ENCODE results near the gene TRPV4.

The TRPV4 gene

DNA sequence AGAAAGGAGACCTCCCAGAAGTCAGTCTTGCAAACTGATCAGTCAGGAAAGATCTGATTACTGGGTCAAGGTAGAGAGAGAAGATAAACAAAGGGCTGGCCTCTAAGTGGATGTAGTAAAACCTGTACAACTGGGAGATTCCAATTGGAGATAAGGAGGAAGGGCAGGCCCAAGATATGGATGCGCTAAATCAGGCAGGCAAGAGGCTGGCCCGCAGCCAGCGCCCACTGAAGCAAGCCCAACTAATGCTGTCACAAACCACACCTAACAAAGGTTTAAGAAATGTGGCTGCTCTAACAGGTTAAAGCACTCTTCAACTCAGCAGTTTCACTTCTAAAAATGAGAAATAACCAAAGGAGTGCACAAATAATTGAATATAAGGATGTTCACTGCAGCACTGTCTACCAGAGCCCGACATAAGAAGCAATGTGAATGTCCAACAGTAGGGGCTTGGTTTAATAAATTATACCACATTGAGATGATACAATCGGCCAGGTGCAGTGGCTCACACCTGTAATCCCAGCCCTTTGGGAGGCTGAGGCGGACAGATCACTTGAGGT lies 42.5 kb upstream of the TRPV4 start:
- Histone ChIP-seq H3K27me3 (ENCODE audit: insufficient read depth, low read length, poor library complexity) (no peaks in the 10 kb centered on the region), H3K9me3 (ENCODE audit: insufficient read depth, low read length, severe bottlenecking) (no peaks in the 10 kb centered on the region), H3K36me3 (ENCODE audit: insufficient read depth, low read length) (0 out of 2 replicates have a peak, but pooled peaks cover 9% of the 10 kb centered on the region), H3K4me1 (ENCODE audit: insufficient read depth, low read length) (peaks cover 24% of the 10 kb centered on the region), H3K9ac (ENCODE audit: low read depth, low read length) (no peak overlapping the region), H3K4me2 (ENCODE audit: insufficient read depth, low read length) (no peak overlapping the region), H3K79me2 (ENCODE audit: insufficient read depth, low read length) (peaks cover 38% of the 10 kb centered on the region), H2AFZ (ENCODE audit: low read depth, low read length) (no peak overlapping the region), H3K27ac (ENCODE audit: low read length) (no peak overlapping the region), H4K20me1 (ENCODE audit: insufficient read depth, low read length) (peaks cover 18% of the 10 kb centered on the region; the same call in 1 of the 2 replicates), H3K4me3 (ENCODE audit: low read depth in 1 of 2, low read length in 2 of 2) (no peak overlapping the region)
- DNase-seq (no peak), ATAC-seq (ENCODE audit: insufficient read depth, low read depth) (no peak)
- TF ChIP-seq, protein P1, sequence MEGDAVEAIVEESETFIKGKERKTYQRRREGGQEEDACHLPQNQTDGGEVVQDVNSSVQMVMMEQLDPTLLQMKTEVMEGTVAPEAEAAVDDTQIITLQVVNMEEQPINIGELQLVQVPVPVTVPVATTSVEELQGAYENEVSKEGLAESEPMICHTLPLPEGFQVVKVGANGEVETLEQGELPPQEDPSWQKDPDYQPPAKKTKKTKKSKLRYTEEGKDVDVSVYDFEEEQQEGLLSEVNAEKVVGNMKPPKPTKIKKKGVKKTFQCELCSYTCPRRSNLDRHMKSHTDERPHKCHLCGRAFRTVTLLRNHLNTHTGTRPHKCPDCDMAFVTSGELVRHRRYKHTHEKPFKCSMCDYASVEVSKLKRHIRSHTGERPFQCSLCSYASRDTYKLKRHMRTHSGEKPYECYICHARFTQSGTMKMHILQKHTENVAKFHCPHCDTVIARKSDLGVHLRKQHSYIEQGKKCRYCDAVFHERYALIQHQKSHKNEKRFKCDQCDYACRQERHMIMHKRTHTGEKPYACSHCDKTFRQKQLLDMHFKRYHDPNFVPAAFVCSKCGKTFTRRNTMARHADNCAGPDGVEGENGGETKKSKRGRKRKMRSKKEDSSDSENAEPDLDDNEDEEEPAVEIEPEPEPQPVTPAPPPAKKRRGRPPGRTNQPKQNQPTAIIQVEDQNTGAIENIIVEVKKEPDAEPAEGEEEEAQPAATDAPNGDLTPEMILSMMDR (IDR thresholded peaks at IDR 0.05; ENCODE audit: borderline replicate concordance, extremely low read depth, low read length, poor library complexity, severe bottlenecking) = no peak
- no peak for TF ChIP-seq EZH2 (IDR thresholded peaks at IDR 0.05; ENCODE audit: borderline replicate concordance, low read depth, low read length, severe bottlenecking)

DNA sequence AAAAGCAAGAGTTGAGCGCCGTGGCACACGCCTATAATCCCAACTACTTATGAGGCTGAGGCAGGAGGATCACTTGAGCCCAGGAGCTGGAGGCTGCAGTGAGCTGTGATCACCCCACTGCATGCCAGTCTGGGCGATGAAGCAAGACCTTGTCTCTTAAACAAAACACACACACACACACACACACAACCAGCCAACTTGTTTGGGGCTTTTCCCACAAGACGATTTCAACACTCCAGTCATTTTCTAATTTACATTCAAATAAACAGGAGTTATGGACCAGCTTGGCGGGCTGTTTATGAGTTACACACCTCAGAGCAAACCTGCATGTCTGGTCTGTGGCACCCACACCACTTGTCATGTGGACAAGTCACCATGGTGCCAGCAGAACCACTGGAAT lies 40.5 kb upstream of the TRPV4 start:
- Histone ChIP-seq H3K9me3 (ENCODE audit: insufficient read depth, low read length, severe bottlenecking) (no peaks in the 10 kb centered on the region), H3K4me2 (ENCODE audit: insufficient read depth, low read length) (no peak overlapping the region), H3K4me3 (ENCODE audit: low read depth in 1 of 2, low read length in 2 of 2) (no peak overlapping the region), H3K27me3 (ENCODE audit: insufficient read depth, low read length, poor library complexity) (no peaks in the 10 kb centered on the region), H3K4me1 (ENCODE audit: insufficient read depth, low read length) (peaks cover 10% of the 10 kb centered on the region), H4K20me1 (ENCODE audit: insufficient read depth, low read length) (peaks cover 18% of the 10 kb centered on the region; the same call in 1 of the 2 replicates), H3K79me2 (ENCODE audit: insufficient read depth, low read length) (peaks cover 23% of the 10 kb centered on the region), H3K27ac (ENCODE audit: low read length) (no peak overlapping the region), H3K9ac (ENCODE audit: low read depth, low read length) (no peak overlapping the region), H2AFZ (ENCODE audit: low read depth, low read length) (no peak overlapping the region), H3K36me3 (ENCODE audit: insufficient read depth, low read length) (0 out of 2 replicates have a peak, but pooled peaks cover 9% of the 10 kb centered on the region)
- ATAC-seq (ENCODE audit: insufficient read depth, low read depth) (no peak), DNase-seq (no peak)
- no peak for TF ChIP-seq EZH2 (IDR thresholded peaks at IDR 0.05; ENCODE audit: borderline replicate concordance, low read depth, low read length, severe bottlenecking)
- TF ChIP-seq, protein P1 (IDR thresholded peaks at IDR 0.05; ENCODE audit: borderline replicate concordance, extremely low read depth, low read length, poor library complexity, severe bottlenecking) = no peak

DNA sequence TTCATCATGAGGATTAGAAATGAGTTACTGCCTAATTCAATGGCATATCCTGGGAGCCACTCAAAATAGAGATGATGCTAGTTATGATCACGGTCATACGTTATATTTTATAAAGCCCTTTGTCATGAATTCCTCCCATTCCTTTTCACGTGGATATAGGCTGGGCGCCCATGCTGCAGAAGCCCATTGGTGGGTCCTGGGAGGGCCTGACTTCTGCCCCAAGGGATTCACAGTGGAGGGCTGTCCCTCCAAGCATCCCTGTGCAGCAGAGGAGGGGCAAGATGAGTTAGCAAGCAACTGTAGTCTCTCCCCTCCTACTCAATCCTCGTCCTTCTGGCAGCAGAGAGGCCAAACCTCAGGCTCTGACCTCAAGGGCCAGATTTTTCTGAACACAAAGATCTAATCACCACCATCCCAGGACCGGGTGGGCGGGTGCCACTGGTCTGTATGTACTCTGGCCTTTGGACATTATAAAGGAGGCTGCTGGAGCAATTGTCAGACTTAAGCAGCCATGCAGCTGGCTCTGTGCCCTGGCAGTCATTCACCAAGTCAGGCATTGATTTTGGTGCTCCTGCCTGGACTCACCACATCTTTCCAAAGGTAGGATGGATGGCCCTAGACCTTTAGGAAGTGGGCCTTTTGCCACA lies 38.6 kb upstream of the TRPV4 start:
- Histone ChIP-seq H3K4me1 (ENCODE audit: insufficient read depth, low read length) (no peaks in the 10 kb centered on the region), H4K20me1 (ENCODE audit: insufficient read depth, low read length) (peaks cover 12% of the 10 kb centered on the region; the same call in 1 of the 2 replicates), H3K27ac (ENCODE audit: low read length) (no peak overlapping the region), H2AFZ (ENCODE audit: low read depth, low read length) (no peak overlapping the region), H3K27me3 (ENCODE audit: insufficient read depth, low read length, poor library complexity) (no peaks in the 10 kb centered on the region), H3K4me3 (ENCODE audit: low read depth in 1 of 2, low read length in 2 of 2) (no peak overlapping the region), H3K36me3 (ENCODE audit: insufficient read depth, low read length) (0 out of 2 replicates have a peak, but pooled peaks cover 9% of the 10 kb centered on the region), H3K9me3 (ENCODE audit: insufficient read depth, low read length, severe bottlenecking) (no peaks in the 10 kb centered on the region), H3K9ac (ENCODE audit: low read depth, low read length) (no peak overlapping the region), H3K79me2 (ENCODE audit: insufficient read depth, low read length) (peaks cover 9% of the 10 kb centered on the region), H3K4me2 (ENCODE audit: insufficient read depth, low read length) (no peak overlapping the region)
- DNase-seq = no peak
- ATAC-seq (ENCODE audit: insufficient read depth, low read depth) = no peak
- TF ChIP-seq, protein P1 (IDR thresholded peaks at IDR 0.05; ENCODE audit: borderline replicate concordance, extremely low read depth, low read length, poor library complexity, severe bottlenecking) = no peak
- no peak for TF ChIP-seq EZH2 (IDR thresholded peaks at IDR 0.05; ENCODE audit: borderline replicate concordance, low read depth, low read length, severe bottlenecking)

Measured in DND-41 (cell line).